Thyroid gland (tissue), 4 donors: ENCODE results near the gene UPP1. TPM values are rescaled to one million over a fixed set of nuclear protein-coding genes. Genes with fewer than 3 reads are reported as not detected.
"Not testable (repeated sequence)": the region's sequence is repeated elsewhere in the genome, so short reads cannot be mapped to it uniquely, and the experiment has no call there.

Source experiments
- DNase-seq, 2 donors: peaks; one replicate each; pipeline ENCODE4 v3.0.0-alpha.2; 2019
- H3K27ac ChIP-seq, 3 donors: fragments of 200-600 bp; sonication (generic); 1 replicate in 2 of 3; 2 replicates in 1 of 3; pipeline ENCODE4 v1.5.1; 2016 to 2019; ENCODE audit warnings: mild to moderate bottlenecking in 1 of 3, moderate library complexity in 1 of 3
- H3K27me3 ChIP-seq: fragments of 200-600 bp; sonication (generic); one replicate; pipeline ENCODE4 v1.5.1; 2019
- H3K36me3 ChIP-seq, 2 donors: fragments of 200-600 bp; sonication (generic); one replicate each; pipeline ENCODE4 v1.5.1; 2016 to 2019
- H3K4me1 ChIP-seq, 2 donors: fragments of 200-600 bp; sonication (generic); one replicate each; pipeline ENCODE4 v1.5.1; 2017 to 2019
- H3K4me3 ChIP-seq, 3 donors: fragments of 200-600 bp; sonication (generic); replicated peaks in 1 of 3; 1 replicate in 2 of 3; 2 replicates in 1 of 3; pipeline ENCODE4 v1.5.1; 2016; ENCODE audit warnings: mild to moderate bottlenecking in 1 of 3
- H3K9me3 ChIP-seq: fragments of 200-600 bp; sonication (generic); one replicate; pipeline ENCODE4 v1.5.1; 2017
- CTCF ChIP-seq, 6 experiments: fragments of 200-600 bp in 3 of 6; fragments of 450-650 bp in 3 of 6; sonication (generic) in 3 of 6; IDR thresholded peaks; one replicate each; pipeline ENCODE4 v1.5.1; 2016 to 2019; ENCODE audit warnings: antibody characterized with exemption in 6 of 6, mild to moderate bottlenecking in 2 of 6, inconsistent platforms in 1 of 6, moderate library complexity in 1 of 6
- POLR2A ChIP-seq, 2 donors: fragments of 450-650 bp; IDR thresholded peaks; one replicate each; pipeline ENCODE4 v1.6.1; 2017; ENCODE audit warnings: antibody characterized with exemption in 2 of 2, mild to moderate bottlenecking in 2 of 2, moderate library complexity in 1 of 2
- WGBS, 2 donors: methylation state at CpG; one replicate each; pipeline ENCODE4 v1.1.5; 2017; 5-methylcytosine and 5-hydroxymethylcytosine counted together
- intact Hi-C: fragments of 100-400 bp; cut with DNase I; formaldehyde crosslinking; loops from one replicate; pipeline ENCODE4 v1.15.1; 2023
- total RNA-seq, 4 donors: library from RNA; depleted of rRNA; stranded (reverse); fragments of >200 nt; gene quantifications; one replicate each; pipeline ENCODE4 v1.2.3, GENCODE V29; 2016

Gene UPP1
- total RNA-seq, 4 donors from 2014 or later: 11.3 to 16.9 (median 15.0) TPM

- no peaks in the 10 kb centered on the region for H3K4me1 ChIP-seq
- no peaks in the 10 kb centered on the region for H3K9me3 ChIP-seq
- no peak for DNase-seq
- 93 to 96% methylated on average over 5 of the region's 5 CpGs for WGBS, 2 donors
- intact Hi-C loops: no loop called here
- no peak overlapping the region for H3K27ac ChIP-seq
- no peaks in the 10 kb centered on the region for H3K36me3 ChIP-seq
- H3K4me3 ChIP-seq: no peak overlapping the region
- TF ChIP-seq POLR2A (IDR thresholded peaks at IDR 0.05) (no peak), CTCF (IDR thresholded peaks at IDR 0.05) (no peak)
- no peaks in the 10 kb centered on the region for H3K27me3 ChIP-seq
Measured at GRCh38 chr7:48116043-48116442, 27.0 kb downstream of the UPP1 start.

- 65 to 75% methylated on average over 10 of the region's 10 CpGs for WGBS, 2 donors
- intact Hi-C loops: no loop called here
Measured at GRCh38 chr7:48118041-48118440, 29.0 kb downstream of the UPP1 start.

DNA sequence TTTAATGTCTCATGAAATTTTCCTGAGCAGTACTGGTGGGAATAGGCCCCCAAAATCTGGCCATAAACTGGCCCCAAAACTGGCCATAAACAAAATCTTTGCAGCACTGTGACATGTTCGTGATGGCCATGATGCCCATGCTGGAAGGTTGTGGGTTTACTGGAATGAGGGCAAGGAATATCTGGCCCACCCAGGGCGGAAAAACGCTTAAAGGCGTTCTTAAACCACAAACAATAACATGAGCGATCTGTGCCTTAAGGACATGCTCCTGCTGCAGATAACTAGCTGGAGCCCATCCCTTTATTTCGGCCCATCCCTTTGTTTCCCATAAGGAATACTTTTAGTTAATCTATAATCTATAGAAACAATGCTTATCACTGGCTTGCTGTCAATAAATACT lies 31.5 kb downstream of the UPP1 start:
- intact Hi-C loops, H3K4me1 ChIP-seq, DNase-seq, H3K36me3 ChIP-seq, H3K27me3 ChIP-seq, H3K9me3 ChIP-seq, H3K27ac ChIP-seq, H3K4me3 ChIP-seq: not testable (repeated sequence)
- WGBS, 2 donors: 95% methylated on average over 6 of the region's 6 CpGs

More at GRCh38 chr7:48118041-48118440, 29.0 kb downstream of the UPP1 start:
- Histone ChIP-seq H3K27ac (no peak overlapping the region), H3K9me3 (no peaks in the 10 kb centered on the region), H3K4me3 (no peak overlapping the region), H3K27me3 (no peaks in the 10 kb centered on the region), H3K4me1 (no peaks in the 10 kb centered on the region), H3K36me3 (no peaks in the 10 kb centered on the region)
- TF ChIP-seq POLR2A (IDR thresholded peaks at IDR 0.05): no peak
- no peak for TF ChIP-seq CTCF (IDR thresholded peaks at IDR 0.05)
- DNase-seq: no peak

- intact Hi-C loops: no loop called here
- H3K4me3 ChIP-seq: no peak overlapping the region
- no peaks in the 10 kb centered on the region for H3K36me3 ChIP-seq
- WGBS, 2 donors: 87 to 98% methylated on average over 2 of the region's 2 CpGs
- H3K27me3 ChIP-seq: no peaks in the 10 kb centered on the region
- no peak for DNase-seq
- H3K9me3 ChIP-seq: no peaks in the 10 kb centered on the region
- no peak overlapping the region for H3K27ac ChIP-seq
- TF ChIP-seq POLR2A (IDR thresholded peaks at IDR 0.05) (no peak), CTCF (IDR thresholded peaks at IDR 0.05) (no peak)
- no peaks in the 10 kb centered on the region for H3K4me1 ChIP-seq
Measured at GRCh38 chr7:48126037-48126436, 37.0 kb downstream of the UPP1 start.

- TF ChIP-seq POLR2A (IDR thresholded peaks at IDR 0.05) (no peak), CTCF (IDR thresholded peaks at IDR 0.05) (no peak)
- intact Hi-C loops: no loop called here
- no peaks in the 10 kb centered on the region for H3K9me3 ChIP-seq
- no peaks in the 10 kb centered on the region for H3K4me1 ChIP-seq
- no peaks in the 10 kb centered on the region for H3K36me3 ChIP-seq
- no peak for DNase-seq
- H3K4me3 ChIP-seq: no peak overlapping the region
- H3K27me3 ChIP-seq: no peaks in the 10 kb centered on the region
- H3K27ac ChIP-seq: no peak overlapping the region
Measured at GRCh38 chr7:48130658-48131108, 41.6 kb downstream of the UPP1 start.

- Histone ChIP-seq H3K4me3 (no peak overlapping the region), H3K9me3 (no peaks in the 10 kb centered on the region), H3K4me1 (no peaks in the 10 kb centered on the region), H3K27me3 (no peaks in the 10 kb centered on the region), H3K36me3 (no peaks in the 10 kb centered on the region), H3K27ac (no peak overlapping the region)
- intact Hi-C loops: no loop called here
- TF ChIP-seq POLR2A (IDR thresholded peaks at IDR 0.05) (no peak), CTCF (IDR thresholded peaks at IDR 0.05) (no peak)
- no peak for DNase-seq
Measured at GRCh38 chr7:48132792-48133191, 43.7 kb downstream of the UPP1 start.
